NB4 (cell line): ENCODE data around the gene VAV2.

Source experiments
- POLR2A ChIP-seq: IDR thresholded peaks from 2 replicates; pipeline ENCODE4 v1.6.1; 2011; ENCODE audit warnings: mild to moderate bottlenecking; ENCODE audit not compliant: insufficient read length; ENCODE audit errors: extremely low read depth
- TF ChIP-seq, protein P1 (sequence below): IDR thresholded peaks from one replicate; pipeline ENCODE4 v1.5.1; 2012; ENCODE audit warnings: low read depth, low read length
- TF ChIP-seq, protein P2 (sequence below): IDR thresholded peaks from 2 replicates; pipeline ENCODE4 v1.6.1; 2011; ENCODE audit warnings: low read depth, low read length

DNA sequence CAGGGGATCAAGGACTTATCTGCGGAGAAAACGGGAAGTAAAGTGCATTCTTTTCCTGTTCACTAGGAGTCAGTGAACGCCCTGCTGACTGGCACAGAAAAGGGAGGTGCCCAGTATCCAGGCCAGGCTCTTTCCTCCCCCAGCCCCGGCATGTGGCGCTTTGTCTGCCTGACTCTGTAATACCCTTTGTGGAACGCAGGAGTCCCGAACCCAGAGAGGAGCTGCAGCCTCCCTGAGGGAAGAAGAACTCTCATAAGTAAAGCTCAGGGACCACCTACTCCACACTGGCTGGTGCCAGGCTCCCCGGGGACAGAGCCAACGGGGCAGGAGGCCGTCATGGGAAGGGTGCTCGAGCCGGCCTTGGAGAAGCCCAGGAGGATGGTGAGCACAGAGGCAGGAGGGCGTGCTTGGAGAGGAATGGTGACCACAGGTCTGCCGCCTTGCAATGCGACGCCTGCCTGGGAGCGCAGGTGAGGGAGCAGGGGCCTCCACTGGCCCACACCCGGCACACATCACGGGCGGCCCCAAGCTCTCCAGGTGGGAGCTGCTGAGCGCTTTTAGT is 31.5 kb downstream of the VAV2 start:
- TF ChIP-seq, protein P1, sequence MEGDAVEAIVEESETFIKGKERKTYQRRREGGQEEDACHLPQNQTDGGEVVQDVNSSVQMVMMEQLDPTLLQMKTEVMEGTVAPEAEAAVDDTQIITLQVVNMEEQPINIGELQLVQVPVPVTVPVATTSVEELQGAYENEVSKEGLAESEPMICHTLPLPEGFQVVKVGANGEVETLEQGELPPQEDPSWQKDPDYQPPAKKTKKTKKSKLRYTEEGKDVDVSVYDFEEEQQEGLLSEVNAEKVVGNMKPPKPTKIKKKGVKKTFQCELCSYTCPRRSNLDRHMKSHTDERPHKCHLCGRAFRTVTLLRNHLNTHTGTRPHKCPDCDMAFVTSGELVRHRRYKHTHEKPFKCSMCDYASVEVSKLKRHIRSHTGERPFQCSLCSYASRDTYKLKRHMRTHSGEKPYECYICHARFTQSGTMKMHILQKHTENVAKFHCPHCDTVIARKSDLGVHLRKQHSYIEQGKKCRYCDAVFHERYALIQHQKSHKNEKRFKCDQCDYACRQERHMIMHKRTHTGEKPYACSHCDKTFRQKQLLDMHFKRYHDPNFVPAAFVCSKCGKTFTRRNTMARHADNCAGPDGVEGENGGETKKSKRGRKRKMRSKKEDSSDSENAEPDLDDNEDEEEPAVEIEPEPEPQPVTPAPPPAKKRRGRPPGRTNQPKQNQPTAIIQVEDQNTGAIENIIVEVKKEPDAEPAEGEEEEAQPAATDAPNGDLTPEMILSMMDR, result no peak
- TF ChIP-seq POLR2A, result no peak
- TF ChIP-seq, protein P2, sequence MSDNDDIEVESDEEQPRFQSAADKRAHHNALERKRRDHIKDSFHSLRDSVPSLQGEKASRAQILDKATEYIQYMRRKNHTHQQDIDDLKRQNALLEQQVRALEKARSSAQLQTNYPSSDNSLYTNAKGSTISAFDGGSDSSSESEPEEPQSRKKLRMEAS, result no peak
